GM19467 (cell line): ENCODE data around the gene FAM53B.

Experiments
- ATAC-seq: cut with Tn5 transposase; IDR thresholded peaks from one replicate; pipeline ENCODE4 v1.9.1; 2021; ENCODE audit warnings: mild to moderate bottlenecking, moderate library complexity; ENCODE audit not compliant: unreplicated experiment

FAM53B gene

GRCh38 chr10:124728071-124728829, 15.9 kb downstream of the FAM53B start:
- ATAC-seq, result no peak

GRCh38 chr10:124727361-124727960, 16.7 kb downstream of the FAM53B start:
- no peak for ATAC-seq

- no peak for ATAC-seq
These were observed 18.4 kb downstream of the FAM53B start for GRCh38 chr10:124725791-124726190.

DNA sequence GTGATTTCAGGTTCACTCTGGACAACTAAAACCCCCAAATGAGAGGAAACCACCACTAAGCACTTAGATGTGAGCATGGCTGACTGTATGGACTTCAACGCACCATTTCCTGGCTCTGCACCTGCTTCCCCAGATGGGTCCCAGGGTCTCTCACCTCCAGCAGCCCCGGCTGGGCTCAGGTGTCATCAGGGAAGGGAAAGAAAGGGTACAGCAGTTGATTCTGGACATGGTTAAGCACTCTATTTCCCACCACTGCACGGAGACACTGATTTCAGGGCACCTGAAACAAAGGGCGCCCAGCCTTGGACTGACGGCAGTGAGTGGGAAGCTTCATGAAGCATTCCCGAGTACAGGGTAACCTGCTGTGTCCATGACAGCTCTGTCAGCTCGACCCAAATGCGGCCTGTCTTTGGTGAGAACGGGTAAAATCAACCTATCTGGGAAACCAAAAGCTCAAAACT, 19.0 kb downstream of the FAM53B start:
- ATAC-seq, result no peak

DNA sequence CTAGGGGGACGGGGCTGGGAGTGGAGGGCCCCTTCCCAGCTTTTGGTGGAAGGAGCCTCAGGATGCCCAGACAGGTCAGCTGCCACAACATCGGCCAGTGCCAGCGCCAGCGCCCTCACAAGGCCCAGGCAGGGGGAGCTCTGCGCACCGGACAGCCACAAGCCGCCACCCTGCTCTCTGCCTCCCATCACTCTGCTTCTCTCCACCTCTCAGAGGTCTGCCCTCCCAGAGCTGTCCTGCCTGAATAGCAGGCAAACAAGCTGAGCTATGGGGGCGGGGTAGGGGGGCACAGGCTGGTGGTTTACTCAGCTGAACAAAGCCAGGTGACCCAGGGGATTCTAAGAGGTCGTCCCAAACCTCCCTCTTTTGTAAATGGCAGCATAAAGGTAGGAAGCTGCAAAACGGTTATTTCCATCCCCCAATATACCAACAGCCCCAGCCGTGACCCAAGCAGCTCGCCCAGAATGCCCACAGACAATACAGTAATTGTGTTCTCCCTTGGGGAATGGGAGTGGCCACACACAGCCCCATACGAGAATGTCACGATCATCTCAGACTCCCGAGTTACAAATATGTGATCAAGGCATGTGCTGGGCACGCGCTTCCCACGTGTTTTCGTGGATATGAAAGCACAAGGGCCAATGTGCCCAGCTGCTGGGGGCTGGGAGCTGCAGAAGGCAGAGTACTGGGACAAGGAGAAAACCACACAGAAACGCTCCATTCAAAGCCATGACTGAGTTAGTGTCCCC, 19.7 kb downstream of the FAM53B start:
- no peak for ATAC-seq

GRCh38 chr10:124723826-124724225, 20.4 kb downstream of the FAM53B start:
- ATAC-seq, result no peak

DNA sequence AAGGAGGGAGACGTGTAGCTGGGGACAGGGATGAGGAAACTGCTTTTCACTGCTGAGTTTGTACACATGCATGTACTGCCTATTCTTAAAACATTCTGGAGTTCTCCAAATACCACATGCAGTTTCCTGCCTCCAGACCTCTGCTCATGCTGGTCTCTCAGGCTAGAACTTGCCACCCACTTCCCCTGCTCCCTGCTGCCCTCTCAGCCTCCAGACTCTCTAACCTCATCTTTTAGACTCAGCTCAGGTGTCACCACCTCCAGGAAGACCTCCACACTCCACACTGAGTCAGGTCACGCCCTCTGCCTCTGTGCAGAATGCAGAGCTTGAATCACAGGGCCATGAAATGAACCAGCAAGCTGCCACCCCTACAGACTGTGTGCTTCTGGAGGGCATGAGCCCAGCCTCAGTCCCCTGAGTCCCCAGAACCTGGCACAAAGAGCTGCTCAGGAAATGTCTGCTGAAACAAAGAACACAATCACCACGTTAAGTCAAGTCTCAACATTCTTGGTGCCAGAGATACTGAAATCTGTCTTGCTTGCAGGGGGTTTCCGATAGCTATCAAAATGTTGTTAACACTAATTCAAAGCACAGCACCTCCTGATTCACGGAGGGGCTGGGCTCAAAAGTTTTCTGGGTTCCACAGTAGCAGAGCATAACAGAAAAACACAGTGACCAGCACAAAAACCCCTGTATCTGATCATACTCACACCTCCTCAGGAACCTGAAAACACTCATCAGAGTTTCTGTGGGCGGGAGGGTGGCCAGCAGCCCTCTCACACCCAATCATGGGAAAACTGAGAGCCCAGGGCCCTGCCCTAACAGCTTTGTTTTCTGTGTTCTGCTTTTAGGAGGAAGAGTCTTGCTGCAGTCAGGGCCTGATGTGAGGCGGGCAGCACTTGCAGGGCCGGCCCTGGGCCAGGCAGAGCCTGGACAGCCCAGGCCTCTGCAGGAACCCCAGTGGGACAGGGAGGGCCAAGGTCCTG, 21.1 kb downstream of the FAM53B start:
- peak; percentile 57 for ATAC-seq

- no peak for ATAC-seq
These were observed 22.7 kb downstream of the FAM53B start for GRCh38 chr10:124721330-124722045.

- ATAC-seq, result peak; percentile 34
These were observed 24.8 kb downstream of the FAM53B start for GRCh38 chr10:124719213-124719851.

DNA sequence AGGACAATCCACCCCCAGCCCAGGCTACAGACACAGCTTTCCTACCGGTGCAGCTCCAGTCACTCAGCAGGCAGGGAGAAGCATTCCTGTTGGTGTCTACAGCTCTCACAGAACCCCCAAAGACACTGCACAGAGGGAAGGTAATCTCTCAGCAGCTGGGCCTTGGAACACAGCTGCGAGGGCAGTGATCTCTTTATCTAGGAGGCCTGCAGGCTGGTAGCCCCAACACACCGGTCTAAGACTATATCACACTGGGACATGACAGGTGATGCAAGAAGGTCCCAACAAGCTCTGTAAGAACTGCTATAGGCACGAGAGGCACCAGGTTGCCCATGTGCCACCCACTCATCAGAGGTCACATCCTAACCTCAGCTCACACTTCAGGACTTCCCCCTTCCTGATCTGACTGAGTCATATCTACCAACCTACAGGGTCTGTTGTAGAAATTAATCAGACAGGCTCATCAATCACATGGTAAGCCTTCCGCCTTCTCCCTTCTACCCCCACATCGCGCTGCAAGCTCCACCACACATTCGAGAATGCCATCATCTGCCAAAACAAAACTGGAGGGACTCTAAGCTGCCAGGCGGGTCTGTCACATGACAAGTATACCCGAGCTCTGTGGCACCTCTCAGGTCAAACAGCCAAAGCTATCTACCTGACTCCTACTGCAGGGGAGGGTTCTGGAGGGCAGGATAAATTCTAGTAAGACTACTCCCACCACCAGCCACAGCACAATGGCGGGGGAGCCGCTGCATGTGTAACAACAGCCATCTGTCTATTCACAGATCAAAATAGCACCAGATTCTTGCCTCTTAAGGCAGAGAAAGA, 26.1 kb downstream of the FAM53B start:
- peak; percentile 43 for ATAC-seq

DNA sequence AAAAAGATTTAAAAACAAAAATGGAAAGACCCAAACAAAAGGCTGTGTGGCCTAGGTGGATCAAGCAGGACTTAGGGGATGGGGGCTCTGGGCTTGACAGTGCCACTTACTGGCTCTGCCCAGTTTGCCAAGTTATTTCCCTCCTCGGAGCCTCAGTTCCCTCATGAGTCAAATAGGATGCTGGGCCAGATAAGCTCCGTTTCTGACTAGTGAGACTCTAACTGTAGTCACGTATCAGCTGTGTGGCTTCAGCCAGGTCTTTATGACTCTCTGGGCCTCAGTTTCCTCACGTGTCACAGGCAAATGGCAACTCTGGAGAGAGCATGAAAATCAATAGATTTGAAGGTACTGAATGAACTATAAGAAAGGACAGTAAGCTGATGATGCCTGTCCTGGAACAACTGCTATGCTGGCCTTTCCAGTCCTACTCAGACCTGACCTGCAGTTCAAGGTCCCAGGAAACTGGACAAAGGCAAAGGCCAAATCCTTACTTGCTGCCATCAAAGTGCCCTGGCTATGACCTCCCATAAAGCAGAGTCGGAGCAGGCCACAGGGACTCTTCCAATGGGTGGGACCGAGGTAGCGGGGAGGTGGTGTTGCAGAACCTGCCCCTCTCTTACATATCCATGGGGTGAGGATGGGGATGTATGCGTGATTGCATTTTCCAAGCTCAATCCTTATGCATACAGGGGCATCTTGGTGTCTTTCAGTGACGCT, 27.0 kb downstream of the FAM53B start:
- no peak for ATAC-seq

DNA sequence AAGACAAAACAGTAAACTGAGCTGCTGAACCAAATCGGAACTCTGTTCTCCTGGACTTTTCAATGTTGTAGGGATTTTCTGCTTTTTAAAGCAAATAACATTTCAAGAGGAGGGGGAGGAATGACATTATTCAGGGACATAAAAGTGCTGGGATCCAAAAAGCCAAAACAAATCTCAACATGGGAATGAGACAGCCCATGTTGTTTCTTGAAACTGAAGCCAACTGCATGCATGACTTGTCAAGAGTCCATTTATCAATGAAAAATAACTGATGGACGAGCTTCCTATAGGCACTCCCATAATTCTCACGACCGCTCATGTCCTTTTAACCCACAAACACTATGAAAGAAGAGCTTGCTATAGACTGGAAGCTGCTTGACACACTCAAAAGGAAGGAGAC, 27.8 kb downstream of the FAM53B start:
- no peak for ATAC-seq

- ATAC-seq, result no peak
These were observed 28.7 kb downstream of the FAM53B start for GRCh38 chr10:124715439-124715838.

GRCh38 chr10:124713679-124714255, 30.4 kb downstream of the FAM53B start:
- ATAC-seq, result no peak

GRCh38 chr10:124712704-124713407, 31.3 kb downstream of the FAM53B start:
- no peak for ATAC-seq

GRCh38 chr10:124711145-124711544, 33.0 kb downstream of the FAM53B start:
- ATAC-seq, result no peak

DNA sequence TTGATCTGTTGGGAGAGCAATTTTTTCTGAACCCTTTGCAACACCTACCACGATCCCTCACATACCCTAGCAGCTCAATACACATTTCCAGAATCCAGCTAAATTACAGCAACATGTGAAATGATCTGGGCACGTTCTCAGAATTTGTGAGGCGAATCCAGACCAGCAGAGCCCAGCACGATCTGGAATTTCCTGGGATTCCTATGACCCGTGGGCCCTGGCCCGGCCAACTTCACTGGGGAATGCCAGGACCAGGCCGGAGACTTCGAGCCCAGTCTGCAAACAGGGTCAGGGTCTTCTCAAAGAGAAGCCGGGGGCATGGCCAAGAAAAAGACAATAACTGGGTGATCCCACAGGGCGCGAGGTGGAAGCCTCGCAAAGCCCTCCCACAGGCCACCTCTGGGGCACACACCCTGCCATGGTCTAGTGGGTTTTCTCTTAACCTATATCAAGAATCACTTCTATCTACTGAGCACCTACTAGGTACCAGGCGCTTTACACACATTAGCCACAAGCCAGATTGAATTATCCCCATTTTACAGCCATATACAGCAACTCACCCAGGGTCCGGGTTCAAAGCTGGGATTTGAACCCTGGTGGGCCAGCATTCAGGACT, 33.8 kb downstream of the FAM53B start:
- ATAC-seq, result no peak
